HEK293T (cell line): ENCODE measurements around the gene MIOX.

ENCODE experiments used
- BHLHE40 ChIP-seq: fragments of 450-650 bp; IDR thresholded peaks from 2 replicates; pipeline ENCODE4 v1.6.1; 2016; ENCODE audit warnings: mild to moderate bottlenecking, moderate library complexity, borderline replicate concordance
- SP1 ChIP-seq: fragments of 450-650 bp; IDR thresholded peaks from 2 replicates; pipeline ENCODE4 v1.6.1; 2017

- TF ChIP-seq SP1 (no peak), BHLHE40 (no peak)
Measured at GRCh38 chr22:50508897-50509296, 22.2 kb downstream of the MIOX start.
